NCI-H69 (cell line): ENCODE results near the gene APBA1.
A peak's percentile ranks its signal among the peaks of the same experiment; 100 is the strongest.
"Not testable (repeated sequence)": the region's sequence is repeated elsewhere in the genome, so short reads cannot be mapped to it uniquely, and the experiment has no call there.

Source experiments
- DNase-seq: peaks from one replicate; lab custom pipeline; 2025; lab: John Stamatoyannopoulos, UW

APBA1 gene

DNA sequence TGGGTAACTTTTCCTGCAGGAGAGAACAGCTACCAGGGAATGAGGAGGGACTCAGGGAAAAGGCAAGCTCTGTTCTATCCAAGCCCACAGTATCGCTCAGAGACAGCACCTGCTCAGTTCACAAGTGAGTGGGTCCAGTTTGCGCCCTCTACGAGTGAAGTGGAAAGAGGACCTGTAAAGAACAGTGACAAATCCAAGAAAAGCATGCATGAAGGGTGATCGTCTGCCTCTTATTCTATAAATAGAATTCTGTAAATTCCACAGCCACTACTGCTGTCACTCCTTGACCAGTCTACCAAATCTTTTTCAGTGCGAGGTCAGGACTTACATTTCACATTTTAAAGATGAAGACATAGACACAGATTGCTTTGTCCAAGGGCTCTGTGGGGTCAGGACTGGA lies 229.7 kb downstream of the APBA1 start:
- no peak for DNase-seq

- not testable (repeated sequence) for DNase-seq
Measured at GRCh38 chr9:69440254-69440955, 231.8 kb downstream of the APBA1 start.

DNA sequence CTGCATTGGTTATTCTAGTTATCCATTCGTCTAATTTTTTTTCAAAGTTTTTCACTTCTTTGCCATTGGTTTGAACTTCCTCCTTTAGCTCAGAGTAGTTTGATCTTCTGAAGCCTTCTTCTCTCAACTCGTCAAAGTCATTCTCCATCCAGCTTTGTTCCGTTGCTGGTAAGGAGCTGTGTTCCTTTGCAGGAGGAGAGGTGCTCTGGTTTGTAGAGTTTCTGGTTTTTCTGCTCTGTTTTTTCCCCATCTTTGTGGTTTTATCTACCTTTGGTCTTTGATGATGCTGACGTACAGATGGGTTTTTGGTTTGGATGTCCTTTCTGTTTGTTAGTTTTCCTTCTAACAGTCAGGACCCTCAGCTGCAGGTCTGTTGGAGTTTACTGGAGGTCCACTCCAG lies 232.5 kb downstream of the APBA1 start:
- DNase-seq: not testable (repeated sequence)

- no peak for DNase-seq
Measured at GRCh38 chr9:69433968-69434367, 238.2 kb downstream of the APBA1 start.

GRCh38 chr9:69433392-69433791 lies 238.8 kb downstream of the APBA1 start:
- DNase-seq: no peak

- no peak for DNase-seq
Measured at GRCh38 chr9:69432623-69433022, 239.5 kb downstream of the APBA1 start.

GRCh38 chr9:69431777-69432176 lies 240.4 kb downstream of the APBA1 start:
- no peak for DNase-seq

- DNase-seq: no peak
Measured at GRCh38 chr9:69431203-69431602, 241.0 kb downstream of the APBA1 start.

DNA sequence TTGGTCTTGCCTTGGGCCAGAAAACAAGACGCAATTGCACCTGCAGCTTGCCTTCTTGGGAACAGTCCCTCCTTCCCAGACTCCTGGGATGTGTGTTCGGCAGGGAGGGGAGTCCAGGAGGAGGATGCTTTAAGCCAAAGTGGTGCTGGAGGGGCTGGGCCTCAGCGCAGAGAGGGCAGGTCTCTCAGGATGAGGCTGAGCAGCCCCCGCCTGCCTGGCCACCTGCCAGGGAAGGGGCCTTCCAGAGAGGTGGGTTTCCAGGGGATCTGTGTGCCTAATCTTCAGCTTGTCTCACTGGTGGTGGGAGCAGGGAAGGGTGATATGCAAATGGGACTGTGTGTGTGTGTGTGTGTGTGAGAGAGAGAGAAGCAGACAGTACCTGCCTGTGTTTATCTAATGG lies 242.0 kb downstream of the APBA1 start:
- no peak for DNase-seq

DNA sequence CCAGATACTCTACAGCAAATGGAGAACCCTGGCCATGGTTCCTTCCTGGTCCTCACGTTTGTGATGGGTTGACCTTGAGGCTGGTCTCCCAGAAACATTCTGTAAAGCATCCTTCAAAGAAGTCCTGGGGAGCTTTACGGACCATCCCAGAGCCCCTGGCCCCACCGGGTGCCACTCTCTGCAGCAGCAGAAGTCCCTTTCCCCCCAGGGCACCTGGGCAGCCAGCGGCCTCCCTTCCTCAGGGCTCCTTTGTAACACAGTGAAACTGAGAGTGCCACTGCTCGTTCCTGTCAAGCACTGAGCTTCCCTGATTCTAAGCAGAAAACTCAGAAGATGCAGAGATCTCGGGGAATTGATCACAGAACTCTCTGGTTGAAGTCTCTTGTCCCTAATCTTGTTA lies 242.9 kb downstream of the APBA1 start:
- no peak for DNase-seq

DNA sequence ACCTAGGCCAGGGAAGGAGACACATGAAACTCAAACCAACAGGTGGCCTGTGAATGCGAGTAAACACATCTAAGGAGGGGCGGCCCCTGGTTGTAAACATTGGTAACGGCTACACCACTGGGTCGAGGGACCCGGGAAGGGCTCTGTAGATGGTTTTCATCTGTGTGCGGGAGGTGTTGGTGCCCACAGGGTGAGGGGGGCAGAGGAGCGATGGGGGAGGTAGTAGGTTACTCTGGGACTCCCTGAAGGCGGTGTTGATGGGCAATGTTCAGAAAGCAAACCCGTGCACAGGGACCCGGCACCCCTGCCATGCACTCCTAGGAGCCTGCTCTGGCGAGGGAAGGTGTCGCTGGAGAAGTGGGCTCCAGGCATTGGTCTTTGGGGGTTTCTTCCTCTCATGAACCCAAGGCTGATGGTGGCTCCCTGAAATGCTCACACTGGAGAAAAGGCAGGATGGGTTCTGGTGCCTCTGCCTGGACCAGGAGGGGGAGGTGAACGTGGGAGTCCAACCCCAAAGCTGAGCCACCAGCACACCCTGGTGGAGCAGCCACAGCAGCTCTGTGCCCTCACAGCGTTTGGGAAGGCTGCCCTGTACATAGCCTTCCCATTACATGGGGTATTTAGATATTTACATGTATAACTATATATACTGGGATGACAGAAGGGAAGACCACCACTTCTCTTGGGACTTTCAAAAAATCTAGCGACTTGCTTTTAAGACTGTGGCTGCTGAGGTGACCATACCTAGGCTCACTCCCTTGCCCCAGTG lies 244.0 kb downstream of the APBA1 start:
- DNase-seq: no peak

DNA sequence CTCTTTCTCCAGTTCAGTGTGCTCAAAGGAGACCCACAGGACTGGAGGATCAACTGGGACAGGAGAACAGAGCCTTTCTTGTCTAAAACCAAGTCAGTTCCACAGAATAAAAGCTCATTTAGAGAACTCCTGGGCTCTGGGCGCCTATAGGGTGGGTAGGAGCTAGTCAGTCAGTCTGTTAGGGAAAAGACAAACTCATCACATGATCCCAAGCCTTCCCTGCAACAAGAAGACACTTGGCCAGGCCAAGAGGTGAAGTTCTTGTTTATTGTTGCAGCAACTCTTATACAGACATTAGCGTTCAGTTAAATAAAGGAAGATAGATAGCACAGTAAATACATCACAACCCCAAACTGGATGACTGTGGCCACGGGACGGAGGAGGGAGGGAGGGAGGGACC lies 244.9 kb downstream of the APBA1 start:
- no peak for DNase-seq

- DNase-seq: no peak
Measured at GRCh38 chr9:69425136-69425801, 246.9 kb downstream of the APBA1 start.

GRCh38 chr9:69421908-69422801 lies 250.0 kb downstream of the APBA1 start:
- DNase-seq: peak; percentile 73

- DNase-seq: no peak
Measured at GRCh38 chr9:69420611-69421270, 251.4 kb downstream of the APBA1 start.

GRCh38 chr9:69412741-69413150 lies 259.4 kb downstream of the APBA1 start:
- DNase-seq: peak; percentile 38

DNA sequence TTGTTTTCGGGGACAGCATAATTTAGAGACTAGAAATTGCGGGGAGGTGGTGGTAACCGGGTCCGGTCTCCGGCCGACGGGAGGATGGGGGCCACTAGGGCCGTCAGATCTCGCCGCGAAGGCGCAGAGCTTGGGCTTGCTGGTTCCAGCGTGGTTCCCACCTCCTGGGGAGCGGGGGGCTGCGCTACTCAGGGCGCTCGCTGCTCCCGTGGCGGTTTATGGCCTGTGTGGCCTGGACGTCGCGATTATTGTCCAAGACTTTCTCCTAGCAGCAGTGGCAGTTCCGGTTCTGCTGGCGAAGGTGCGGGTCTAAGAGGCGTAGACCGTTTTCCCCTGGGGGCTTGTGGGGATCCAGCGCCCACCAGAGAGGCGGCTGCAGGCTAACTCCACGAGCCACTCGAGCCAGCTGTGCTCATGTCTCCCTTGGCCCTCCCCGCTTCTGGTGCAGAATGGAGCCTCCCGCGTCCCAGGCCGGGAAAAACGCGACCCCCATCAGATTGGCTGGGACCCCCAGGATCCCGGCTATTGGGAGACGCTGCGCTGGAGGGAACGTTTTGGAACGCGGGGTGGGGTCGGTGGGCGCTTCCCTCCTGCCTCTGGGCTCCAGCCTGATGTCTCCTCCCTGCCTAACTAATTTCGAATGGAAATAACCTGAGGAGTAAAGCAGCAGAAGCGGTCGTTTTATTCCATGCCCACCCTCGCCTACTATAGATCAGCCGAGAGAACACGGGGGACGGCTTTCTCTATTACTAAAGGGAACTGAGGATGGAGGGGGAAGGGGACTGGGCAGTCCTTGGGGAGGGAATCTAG lies 260.0 kb downstream of the APBA1 start:
- DNase-seq: no peak

DNA sequence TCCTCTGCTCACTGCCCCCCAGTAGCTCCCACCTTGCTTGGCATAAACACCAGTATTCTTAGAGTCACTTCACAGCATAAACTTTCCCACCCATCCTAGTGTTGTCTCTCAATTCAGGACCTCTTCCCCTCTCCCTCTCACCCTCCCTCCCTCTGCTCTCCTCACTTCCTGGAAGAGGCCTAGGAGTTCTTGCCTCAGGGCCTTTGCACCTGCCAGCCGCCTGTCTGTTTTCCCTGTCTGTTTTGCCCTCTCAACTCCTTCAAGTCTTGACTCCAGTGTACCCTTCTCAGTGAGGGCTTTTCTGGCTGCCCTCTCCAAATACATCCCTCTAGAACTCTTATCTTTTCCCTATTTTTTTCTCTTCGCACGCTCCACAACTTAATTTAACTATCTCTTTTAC lies 260.9 kb downstream of the APBA1 start:
- DNase-seq: no peak

GRCh38 chr9:69409936-69410335 lies 262.2 kb downstream of the APBA1 start:
- not testable (repeated sequence) for DNase-seq

GRCh38 chr9:69400470-69400869 lies 271.7 kb downstream of the APBA1 start:
- no peak for DNase-seq
